ENCODE results near the gene GABRG3. TPM values are rescaled to one million over a fixed set of nuclear protein-coding genes. Genes with fewer than 3 reads are reported as not detected.

GABRG3 gene
- total and polyA plus RNA-seq, 2 donors, result 0.71 to 2.0 TPM

DNA sequence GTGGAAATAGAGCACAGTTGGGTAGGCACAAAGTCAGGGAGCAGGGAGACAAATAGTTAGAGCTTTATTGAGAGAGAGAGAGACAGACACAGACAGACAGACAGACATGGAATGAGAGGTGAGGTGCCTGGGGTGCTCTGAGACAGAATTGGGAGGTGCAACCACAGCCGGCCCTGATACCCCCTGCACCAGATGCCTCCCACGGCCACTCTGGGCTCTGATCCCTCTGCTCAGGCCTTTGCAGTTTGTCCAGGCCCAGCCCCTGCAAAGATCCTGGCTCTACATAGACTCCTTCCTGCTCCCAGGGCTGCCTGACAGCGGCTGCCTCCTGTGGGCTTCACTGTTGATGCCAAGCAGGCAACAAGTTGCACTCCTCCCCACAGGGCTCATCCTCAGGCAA, 283.8 kb downstream of the GABRG3 start:
- DNase-seq (ENCODE audit: low read depth in 6 of 9, low spot score in 9 of 9), result no peak
- 71% methylated on average over 3 of the region's 3 CpGs for WGBS
- Histone ChIP-seq H3K27ac (ENCODE audit: low read depth in 1 of 2, low read length in 1 of 2) (no peak overlapping the region), H3K36me3 (ENCODE audit: control insufficient read depth in 2 of 2, insufficient read depth in 2 of 2, low read length in 1 of 2) (no peaks in the 10 kb centered on the region), H3K4me3 (ENCODE audit: low read length in 2 of 2) (no peak overlapping the region), H3K9me3 (ENCODE audit: control insufficient read depth in 2 of 2, insufficient read depth in 1 of 2, low read length in 1 of 2) (no peaks in the 10 kb centered on the region), H3K27me3 (ENCODE audit: control insufficient read depth in 2 of 2, insufficient read depth in 1 of 2, low read length in 1 of 2) (no peaks in the 10 kb centered on the region), H3K4me1 (ENCODE audit: control insufficient read depth in 2 of 2, insufficient read depth in 2 of 2, low read length in 2 of 2) (no peaks in the 10 kb centered on the region)

DNA sequence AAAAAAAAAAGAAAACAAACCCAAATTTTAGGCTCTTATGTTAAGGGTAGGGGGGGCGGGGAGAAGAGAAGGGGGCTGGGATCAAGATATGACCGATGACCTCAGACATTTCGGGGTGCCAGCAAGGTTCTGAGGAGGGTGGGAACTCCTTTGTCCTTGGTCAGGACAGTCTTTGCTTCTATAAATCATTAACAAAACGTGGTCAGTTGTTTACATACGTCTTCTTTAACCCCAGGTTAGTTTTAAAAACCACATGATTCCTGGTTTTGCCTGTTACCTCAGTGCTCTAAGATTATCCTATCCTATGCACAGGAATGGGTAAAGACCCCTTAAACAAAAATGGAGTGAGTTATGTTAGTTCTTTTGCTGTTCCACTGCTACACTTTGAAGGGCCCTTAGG, 285.5 kb downstream of the GABRG3 start:
- WGBS, result 76% methylated on average over 5 of the region's 5 CpGs
- DNase-seq (ENCODE audit: low read depth in 6 of 9, low spot score in 9 of 9), result no peak
- H3K4me1 ChIP-seq (ENCODE audit: control insufficient read depth in 2 of 2, insufficient read depth in 2 of 2, low read length in 2 of 2), result no peaks in the 10 kb centered on the region
- no peaks in the 10 kb centered on the region for H3K27me3 ChIP-seq (ENCODE audit: control insufficient read depth in 2 of 2, insufficient read depth in 1 of 2, low read length in 1 of 2)
- no peak overlapping the region for H3K4me3 ChIP-seq (ENCODE audit: low read length in 2 of 2)
- H3K36me3 ChIP-seq (ENCODE audit: control insufficient read depth in 2 of 2, insufficient read depth in 2 of 2, low read length in 1 of 2), result no peaks in the 10 kb centered on the region
- no peaks in the 10 kb centered on the region for H3K9me3 ChIP-seq (ENCODE audit: control insufficient read depth in 2 of 2, insufficient read depth in 1 of 2, low read length in 1 of 2)
- H3K27ac ChIP-seq (ENCODE audit: low read depth in 1 of 2, low read length in 1 of 2), result no peak overlapping the region

DNA sequence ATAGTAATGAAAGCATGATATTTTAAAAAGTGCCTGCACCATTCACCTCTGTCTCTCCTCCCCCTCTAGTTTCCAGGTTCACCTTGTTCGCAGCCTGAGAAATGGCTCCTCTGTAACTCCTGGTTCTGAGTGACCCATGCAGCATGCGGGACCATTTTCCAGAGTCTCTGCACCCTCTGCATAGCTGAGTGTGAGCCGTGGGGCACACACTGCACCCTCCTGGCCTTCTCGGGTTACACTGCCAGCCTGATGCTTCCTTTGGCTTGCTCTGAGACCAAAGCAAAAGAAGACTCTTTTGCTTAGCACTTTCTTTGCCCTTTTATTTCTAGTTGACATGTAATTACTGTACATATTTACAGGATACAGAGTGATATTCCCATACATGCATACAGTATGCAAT, 287.3 kb downstream of the GABRG3 start:
- WGBS, result 58% methylated on average over 4 of the region's 4 CpGs
- no peaks in the 10 kb centered on the region for H3K27me3 ChIP-seq (ENCODE audit: control insufficient read depth in 2 of 2, insufficient read depth in 1 of 2, low read length in 1 of 2)
- no peaks in the 10 kb centered on the region for H3K4me1 ChIP-seq (ENCODE audit: control insufficient read depth in 2 of 2, insufficient read depth in 2 of 2, low read length in 2 of 2)
- H3K4me3 ChIP-seq (ENCODE audit: low read length in 2 of 2), result no peak overlapping the region
- no peaks in the 10 kb centered on the region for H3K9me3 ChIP-seq (ENCODE audit: control insufficient read depth in 2 of 2, insufficient read depth in 1 of 2, low read length in 1 of 2)
- no peaks in the 10 kb centered on the region for H3K36me3 ChIP-seq (ENCODE audit: control insufficient read depth in 2 of 2, insufficient read depth in 2 of 2, low read length in 1 of 2)
- no peak for DNase-seq (ENCODE audit: low read depth in 6 of 9, low spot score in 9 of 9)
- H3K27ac ChIP-seq (ENCODE audit: low read depth in 1 of 2, low read length in 1 of 2), result no peak overlapping the region

GRCh38 chr15:27260523-27260922, 289.5 kb downstream of the GABRG3 start:
- no peaks in the 10 kb centered on the region for H3K4me1 ChIP-seq (ENCODE audit: control insufficient read depth in 2 of 2, insufficient read depth in 2 of 2, low read length in 2 of 2)
- DNase-seq (ENCODE audit: low read depth in 6 of 9, low spot score in 9 of 9), result no peak
- no peaks in the 10 kb centered on the region for H3K9me3 ChIP-seq (ENCODE audit: control insufficient read depth in 2 of 2, insufficient read depth in 1 of 2, low read length in 1 of 2)
- no peaks in the 10 kb centered on the region for H3K36me3 ChIP-seq (ENCODE audit: control insufficient read depth in 2 of 2, insufficient read depth in 2 of 2, low read length in 1 of 2)
- WGBS, result 60% methylated on average over 4 of the region's 4 CpGs
- no peaks in the 10 kb centered on the region for H3K27me3 ChIP-seq (ENCODE audit: control insufficient read depth in 2 of 2, insufficient read depth in 1 of 2, low read length in 1 of 2)
- no peak overlapping the region for H3K27ac ChIP-seq (ENCODE audit: low read depth in 1 of 2, low read length in 1 of 2)
- no peak overlapping the region for H3K4me3 ChIP-seq (ENCODE audit: low read length in 2 of 2)

- no peaks in the 10 kb centered on the region for H3K36me3 ChIP-seq (ENCODE audit: control insufficient read depth in 2 of 2, insufficient read depth in 2 of 2, low read length in 1 of 2)
- no peaks in the 10 kb centered on the region for H3K27me3 ChIP-seq (ENCODE audit: control insufficient read depth in 2 of 2, insufficient read depth in 1 of 2, low read length in 1 of 2)
- no peak for DNase-seq (ENCODE audit: low read depth in 6 of 9, low spot score in 9 of 9)
- no peak overlapping the region for H3K27ac ChIP-seq (ENCODE audit: low read depth in 1 of 2, low read length in 1 of 2)
- H3K4me3 ChIP-seq (ENCODE audit: low read length in 2 of 2), result no peak overlapping the region
- 88% methylated on average over 3 of the region's 3 CpGs for WGBS
- H3K9me3 ChIP-seq (ENCODE audit: control insufficient read depth in 2 of 2, insufficient read depth in 1 of 2, low read length in 1 of 2), result no peaks in the 10 kb centered on the region
- H3K4me1 ChIP-seq (ENCODE audit: control insufficient read depth in 2 of 2, insufficient read depth in 2 of 2, low read length in 2 of 2), result no peaks in the 10 kb centered on the region
Measured at GRCh38 chr15:27268923-27269322, 297.9 kb downstream of the GABRG3 start.

DNA sequence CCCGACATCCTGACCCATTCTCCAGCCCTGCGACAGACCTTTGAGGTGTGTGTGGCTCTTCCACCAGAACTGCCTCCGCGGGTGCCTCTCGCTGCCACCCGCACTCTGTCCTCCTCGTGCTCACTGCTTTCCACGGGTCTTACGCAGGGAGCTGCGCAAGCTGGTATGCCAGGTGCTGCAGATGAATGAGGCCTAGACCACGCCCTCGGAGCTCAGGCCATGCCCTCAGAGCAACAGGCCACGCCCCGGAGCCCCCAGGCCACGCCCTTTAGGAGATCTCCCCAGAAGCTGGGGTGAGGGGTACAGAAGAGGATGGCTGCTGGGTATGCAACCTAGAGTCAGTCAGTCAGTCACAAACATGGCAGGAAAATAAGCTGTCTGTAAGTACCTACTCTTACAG, 300.3 kb downstream of the GABRG3 start:
- Histone ChIP-seq H3K27ac (ENCODE audit: low read depth in 1 of 2, low read length in 1 of 2) (no peak overlapping the region), H3K36me3 (ENCODE audit: control insufficient read depth in 2 of 2, insufficient read depth in 2 of 2, low read length in 1 of 2) (no peaks in the 10 kb centered on the region), H3K9me3 (ENCODE audit: control insufficient read depth in 2 of 2, insufficient read depth in 1 of 2, low read length in 1 of 2) (no peaks in the 10 kb centered on the region), H3K4me1 (ENCODE audit: control insufficient read depth in 2 of 2, insufficient read depth in 2 of 2, low read length in 2 of 2) (no peaks in the 10 kb centered on the region), H3K27me3 (ENCODE audit: control insufficient read depth in 2 of 2, insufficient read depth in 1 of 2, low read length in 1 of 2) (no peaks in the 10 kb centered on the region), H3K4me3 (ENCODE audit: low read length in 2 of 2) (no peak overlapping the region)
- DNase-seq (ENCODE audit: low read depth in 6 of 9, low spot score in 9 of 9), result no peak
- 90% methylated on average over 15 of the region's 15 CpGs for WGBS

DNA sequence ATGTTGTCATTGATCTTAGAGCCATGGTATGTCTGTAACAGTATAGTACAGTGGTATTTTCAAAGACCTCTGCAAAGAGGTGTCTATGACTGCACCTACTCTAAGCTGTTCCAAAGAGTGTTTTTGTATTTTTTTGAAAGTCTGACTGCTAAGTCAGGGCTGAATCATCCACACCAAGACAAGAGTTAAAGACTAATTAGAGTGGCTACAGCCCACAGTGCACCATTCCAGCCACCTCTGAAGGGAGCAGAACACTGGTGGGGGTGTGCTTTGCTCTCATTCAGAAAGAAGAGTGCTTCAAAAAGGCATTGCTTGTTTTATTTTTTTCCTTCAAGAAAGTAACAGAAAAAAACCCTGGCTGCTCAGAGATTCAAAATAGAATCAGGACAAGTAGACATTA, 301.4 kb downstream of the GABRG3 start:
- H3K36me3 ChIP-seq (ENCODE audit: control insufficient read depth in 2 of 2, insufficient read depth in 2 of 2, low read length in 1 of 2), result no peaks in the 10 kb centered on the region

GRCh38 chr15:27273506-27273905, 302.5 kb downstream of the GABRG3 start:
- no peaks in the 10 kb centered on the region for H3K4me1 ChIP-seq (ENCODE audit: control insufficient read depth in 2 of 2, insufficient read depth in 2 of 2, low read length in 2 of 2)
- 89% methylated on average over 3 of the region's 3 CpGs for WGBS

More for the DNA sequence above, 301.4 kb downstream of the GABRG3 start:
- Histone ChIP-seq H3K9me3 (ENCODE audit: control insufficient read depth in 2 of 2, insufficient read depth in 1 of 2, low read length in 1 of 2) (no peaks in the 10 kb centered on the region), H3K27me3 (ENCODE audit: control insufficient read depth in 2 of 2, insufficient read depth in 1 of 2, low read length in 1 of 2) (no peaks in the 10 kb centered on the region), H3K4me3 (ENCODE audit: low read length in 2 of 2) (no peak overlapping the region), H3K27ac (ENCODE audit: low read depth in 1 of 2, low read length in 1 of 2) (no peak overlapping the region), H3K4me1 (ENCODE audit: control insufficient read depth in 2 of 2, insufficient read depth in 2 of 2, low read length in 2 of 2) (no peaks in the 10 kb centered on the region)
- DNase-seq (ENCODE audit: low read depth in 6 of 9, low spot score in 9 of 9), result no peak

DNA sequence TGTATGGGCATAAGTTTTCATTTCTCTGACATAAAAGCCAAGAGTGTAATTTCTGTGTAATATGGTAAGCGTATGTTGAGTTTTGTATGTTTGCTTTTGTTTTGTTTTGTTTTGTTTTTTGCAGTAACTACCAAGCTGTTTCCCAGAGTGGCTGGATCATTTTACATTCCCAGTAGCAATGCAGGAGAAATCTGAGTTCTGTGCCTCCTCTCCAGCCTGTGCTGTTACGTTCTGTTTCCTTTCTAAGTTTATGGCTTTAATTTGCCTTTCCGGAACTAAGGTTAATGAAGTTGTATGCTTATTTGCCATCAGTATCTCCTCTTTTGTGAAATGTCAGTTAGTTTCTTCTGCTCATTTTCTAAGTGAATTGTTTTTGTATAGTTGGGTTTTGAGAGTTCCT, 307.8 kb downstream of the GABRG3 start:
- H3K27ac ChIP-seq (ENCODE audit: low read depth in 1 of 2, low read length in 1 of 2), result no peak overlapping the region
- whole genome bisulfite sequencing, result 71% methylated on average over 3 of the region's 3 CpGs
- no peak for DNase-seq (ENCODE audit: low read depth in 6 of 9, low spot score in 9 of 9)
- no peaks in the 10 kb centered on the region for H3K36me3 ChIP-seq (ENCODE audit: control insufficient read depth in 2 of 2, insufficient read depth in 2 of 2, low read length in 1 of 2)
- no peaks in the 10 kb centered on the region for H3K9me3 ChIP-seq (ENCODE audit: control insufficient read depth in 2 of 2, insufficient read depth in 1 of 2, low read length in 1 of 2)
- H3K4me3 ChIP-seq (ENCODE audit: low read length in 2 of 2), result no peak overlapping the region
- H3K27me3 ChIP-seq (ENCODE audit: control insufficient read depth in 2 of 2, insufficient read depth in 1 of 2, low read length in 1 of 2), result no peaks in the 10 kb centered on the region
- H3K4me1 ChIP-seq (ENCODE audit: control insufficient read depth in 2 of 2, insufficient read depth in 2 of 2, low read length in 2 of 2), result no peaks in the 10 kb centered on the region

More at GRCh38 chr15:27273506-27273905, 302.5 kb downstream of the GABRG3 start:
- no peak for DNase-seq (ENCODE audit: low read depth in 6 of 9, low spot score in 9 of 9)
- no peaks in the 10 kb centered on the region for H3K9me3 ChIP-seq (ENCODE audit: control insufficient read depth in 2 of 2, insufficient read depth in 1 of 2, low read length in 1 of 2)
- H3K27ac ChIP-seq (ENCODE audit: low read depth in 1 of 2, low read length in 1 of 2), result no peak overlapping the region
- H3K36me3 ChIP-seq (ENCODE audit: control insufficient read depth in 2 of 2, insufficient read depth in 2 of 2, low read length in 1 of 2), result no peaks in the 10 kb centered on the region
- no peaks in the 10 kb centered on the region for H3K27me3 ChIP-seq (ENCODE audit: control insufficient read depth in 2 of 2, insufficient read depth in 1 of 2, low read length in 1 of 2)
- H3K4me3 ChIP-seq (ENCODE audit: low read length in 2 of 2), result no peak overlapping the region

DNA sequence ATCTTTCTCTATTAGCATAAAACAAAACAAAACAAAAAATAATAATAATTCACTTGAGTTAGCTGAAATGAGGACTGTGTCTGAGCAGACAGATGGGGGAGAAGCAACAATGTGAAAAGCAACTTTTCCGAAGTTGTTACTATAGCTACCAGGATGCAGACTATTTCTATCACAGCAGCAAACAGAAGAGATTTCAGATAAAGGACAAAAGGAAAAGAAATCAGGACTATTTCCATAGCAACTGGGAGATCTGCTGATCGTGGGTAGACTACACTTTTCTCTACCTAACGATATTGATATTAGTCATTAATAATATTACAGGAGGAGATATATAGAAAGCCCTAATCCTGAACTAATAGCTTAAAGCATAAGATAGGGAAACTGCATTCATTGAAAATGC, 321.7 kb downstream of the GABRG3 start:
- no peak overlapping the region for H3K27ac ChIP-seq (ENCODE audit: low read depth in 1 of 2, low read length in 1 of 2)
- no peaks in the 10 kb centered on the region for H3K36me3 ChIP-seq (ENCODE audit: control insufficient read depth in 2 of 2, insufficient read depth in 2 of 2, low read length in 1 of 2)

More for the DNA sequence above, 321.7 kb downstream of the GABRG3 start:
- Histone ChIP-seq H3K4me3 (ENCODE audit: low read length in 2 of 2) (no peak overlapping the region), H3K27me3 (ENCODE audit: control insufficient read depth in 2 of 2, insufficient read depth in 1 of 2, low read length in 1 of 2) (no peaks in the 10 kb centered on the region), H3K9me3 (ENCODE audit: control insufficient read depth in 2 of 2, insufficient read depth in 1 of 2, low read length in 1 of 2) (no peaks in the 10 kb centered on the region), H3K4me1 (ENCODE audit: control insufficient read depth in 2 of 2, insufficient read depth in 2 of 2, low read length in 2 of 2) (no peaks in the 10 kb centered on the region)
- DNase-seq (ENCODE audit: low read depth in 6 of 9, low spot score in 9 of 9), result no peak
- WGBS, result 88% methylated on average over 3 of the region's 3 CpGs
